HG02852 (cell line): ENCODE results near the gene OSBPL2.
A peak's percentile ranks its signal among the peaks of the same experiment; 100 is the strongest.

Experiments used
- ATAC-seq: cut with Tn5 transposase; IDR thresholded peaks from one replicate; pipeline ENCODE4 v1.9.1; 2021; ENCODE audit warnings: mild to moderate bottlenecking, moderate library complexity; ENCODE audit not compliant: unreplicated experiment

Gene OSBPL2

GRCh38 chr20:62237801-62238568 lies at the start of gene OSBPL2:
Gene OSBPL2, plus strand, starts transcription at chr20:62238521. Its CDS starts 17,664 bp downstream, at chr20:62256185.
- ATAC-seq, result peak; percentile 98

- no peak for ATAC-seq
These were observed 47.5 kb upstream of the OSBPL2 start for GRCh38 chr20:62190639-62191411.

- no peak for ATAC-seq
These were observed 46.4 kb upstream of the OSBPL2 start for GRCh38 chr20:62191781-62192559.

- no peak for ATAC-seq
These were observed 45.7 kb upstream of the OSBPL2 start for GRCh38 chr20:62192635-62193034.

GRCh38 chr20:62193079-62194025 lies 45.0 kb upstream of the OSBPL2 start:
- no peak for ATAC-seq

- ATAC-seq, result no peak
These were observed 43.3 kb upstream of the OSBPL2 start for GRCh38 chr20:62195075-62195405.

GRCh38 chr20:62195736-62196135 lies 42.6 kb upstream of the OSBPL2 start:
- no peak for ATAC-seq

- no peak for ATAC-seq
These were observed 42.0 kb upstream of the OSBPL2 start for GRCh38 chr20:62196286-62196685.

- ATAC-seq, result no peak
These were observed 41.0 kb upstream of the OSBPL2 start for GRCh38 chr20:62197311-62197710.

GRCh38 chr20:62197801-62198200 lies 40.5 kb upstream of the OSBPL2 start:
- ATAC-seq, result no peak

- ATAC-seq, result no peak
These were observed 39.8 kb upstream of the OSBPL2 start for GRCh38 chr20:62198496-62198895.

- ATAC-seq, result no peak
These were observed 39.4 kb upstream of the OSBPL2 start for GRCh38 chr20:62198931-62199330.

GRCh38 chr20:62200491-62201172 lies 37.7 kb upstream of the OSBPL2 start:
- ATAC-seq, result no peak

- peak; percentile 86 for ATAC-seq
These were observed 36.9 kb upstream of the OSBPL2 start for GRCh38 chr20:62201173-62202082.

- peak; percentile 15 for ATAC-seq
These were observed 36.3 kb upstream of the OSBPL2 start for GRCh38 chr20:62202083-62202395.

- no peak for ATAC-seq
These were observed 35.5 kb upstream of the OSBPL2 start for GRCh38 chr20:62202676-62203377.

GRCh38 chr20:62203378-62204030 lies 34.8 kb upstream of the OSBPL2 start:
- no peak for ATAC-seq
